ENCODE data around the gene HOXB4.

HOXB4 gene

DNA sequence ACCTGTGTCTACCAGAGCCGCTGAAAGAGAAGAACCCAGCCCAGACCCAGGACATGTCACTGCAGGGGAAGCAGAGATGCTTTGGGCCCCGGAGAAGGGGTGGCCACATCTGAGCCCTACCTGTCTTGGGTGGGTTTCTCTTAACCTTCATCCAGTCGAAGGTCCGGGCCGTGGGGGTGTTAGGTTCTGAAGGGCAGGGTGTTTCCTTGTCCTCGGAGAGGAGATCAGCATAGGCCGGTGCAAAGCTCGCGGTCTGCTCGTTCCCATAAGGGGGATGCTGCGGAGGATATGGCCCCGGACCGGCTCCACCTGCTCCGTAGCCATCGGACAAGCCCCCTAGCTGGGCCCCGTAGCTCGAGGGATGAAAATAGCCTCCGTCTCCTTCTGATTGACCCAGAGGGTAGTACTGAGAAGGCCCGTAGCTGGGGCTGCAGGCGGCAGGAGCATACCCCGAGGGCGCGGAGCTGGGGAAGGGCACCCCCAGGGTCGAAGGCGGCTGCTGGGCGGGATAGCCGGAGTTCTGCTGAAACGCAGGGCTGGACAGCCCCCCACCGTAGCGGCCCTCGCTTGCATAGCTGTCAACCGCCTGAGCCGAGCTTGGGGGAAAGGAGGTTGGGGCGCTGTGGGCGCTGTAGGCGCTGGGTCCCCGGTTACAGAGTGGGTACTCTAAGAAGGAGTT lies 47.8 kb downstream of the HOXB4 start:
- Histone ChIP-seq H3K36me3 (ENCODE audit: low read length) (no peaks in the 10 kb centered on the region), H3K27me3 (ENCODE audit: low read length) (no peaks in the 10 kb centered on the region), H3K4me2 (ENCODE audit: low read depth, low read length, poor library complexity, severe bottlenecking) (no peak overlapping the region), H3K9me3 (ENCODE audit: insufficient read depth, low read length) (no peaks in the 10 kb centered on the region), H3K4me3 (ENCODE audit: insufficient read depth, low read length, poor library complexity, severe bottlenecking) (no peak overlapping the region), H3F3A (ENCODE audit: insufficient read depth) (no peaks in the 10 kb centered on the region), H3K9ac (ENCODE audit: low read length) (no peak overlapping the region), H3K79me2 (ENCODE audit: insufficient read depth, low read length) (no peaks in the 10 kb centered on the region), H3K27ac (ENCODE audit: low read depth, low read length) (no peak overlapping the region), H3K9me2 (replicated peaks; ENCODE audit: insufficient read depth, low read length) (no peaks in the 10 kb centered on the region), H2AFZ (ENCODE audit: low read depth, low read length, severe bottlenecking) (no peak overlapping the region), H4K20me1 (ENCODE audit: low read depth, low read length) (no peaks in the 10 kb centered on the region)
- no peak for TF ChIP-seq CTCF (IDR thresholded peaks at IDR 0.05; ENCODE audit: insufficient read depth, low read length, poor library complexity, severe bottlenecking)
- no peak for TF ChIP-seq EZH2phosphoT487 (conservative IDR thresholded peaks at IDR 0.05; ENCODE audit: low read length)

DNA sequence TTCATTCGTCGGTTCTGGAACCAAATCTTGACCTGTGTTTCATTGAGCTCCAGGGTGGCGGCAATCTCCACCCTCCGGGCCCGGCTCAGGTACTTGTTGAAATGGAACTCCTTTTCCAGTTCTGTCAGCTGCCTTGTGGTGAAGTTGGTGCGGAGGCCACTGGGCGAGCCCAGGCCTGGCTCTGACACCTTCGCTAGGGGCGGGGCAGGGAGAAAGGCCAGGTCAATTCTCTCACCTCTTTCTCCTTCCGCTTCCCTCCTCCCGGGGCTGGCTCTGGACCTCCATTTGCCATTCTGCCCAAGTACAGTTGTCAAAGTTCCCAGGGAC lies 48.5 kb downstream of the HOXB4 start:
- Histone ChIP-seq H3K4me2 (ENCODE audit: low read depth, low read length, poor library complexity, severe bottlenecking) (no peak overlapping the region), H3K9me3 (ENCODE audit: insufficient read depth, low read length) (no peaks in the 10 kb centered on the region), H3K9ac (ENCODE audit: low read length) (no peak overlapping the region), H3K36me3 (ENCODE audit: low read length) (no peaks in the 10 kb centered on the region), H3K27me3 (ENCODE audit: low read length) (no peaks in the 10 kb centered on the region), H3K4me3 (ENCODE audit: insufficient read depth, low read length, poor library complexity, severe bottlenecking) (no peak overlapping the region), H3F3A (ENCODE audit: insufficient read depth) (no peaks in the 10 kb centered on the region), H3K9me2 (replicated peaks; ENCODE audit: insufficient read depth, low read length) (no peaks in the 10 kb centered on the region), H2AFZ (ENCODE audit: low read depth, low read length, severe bottlenecking) (no peak overlapping the region), H3K79me2 (ENCODE audit: insufficient read depth, low read length) (no peaks in the 10 kb centered on the region), H3K27ac (ENCODE audit: low read depth, low read length) (no peak overlapping the region), H4K20me1 (ENCODE audit: low read depth, low read length) (no peaks in the 10 kb centered on the region)
- no peak for TF ChIP-seq CTCF (IDR thresholded peaks at IDR 0.05; ENCODE audit: insufficient read depth, low read length, poor library complexity, severe bottlenecking)
- TF ChIP-seq EZH2phosphoT487 (conservative IDR thresholded peaks at IDR 0.05; ENCODE audit: low read length), result no peak

DNA sequence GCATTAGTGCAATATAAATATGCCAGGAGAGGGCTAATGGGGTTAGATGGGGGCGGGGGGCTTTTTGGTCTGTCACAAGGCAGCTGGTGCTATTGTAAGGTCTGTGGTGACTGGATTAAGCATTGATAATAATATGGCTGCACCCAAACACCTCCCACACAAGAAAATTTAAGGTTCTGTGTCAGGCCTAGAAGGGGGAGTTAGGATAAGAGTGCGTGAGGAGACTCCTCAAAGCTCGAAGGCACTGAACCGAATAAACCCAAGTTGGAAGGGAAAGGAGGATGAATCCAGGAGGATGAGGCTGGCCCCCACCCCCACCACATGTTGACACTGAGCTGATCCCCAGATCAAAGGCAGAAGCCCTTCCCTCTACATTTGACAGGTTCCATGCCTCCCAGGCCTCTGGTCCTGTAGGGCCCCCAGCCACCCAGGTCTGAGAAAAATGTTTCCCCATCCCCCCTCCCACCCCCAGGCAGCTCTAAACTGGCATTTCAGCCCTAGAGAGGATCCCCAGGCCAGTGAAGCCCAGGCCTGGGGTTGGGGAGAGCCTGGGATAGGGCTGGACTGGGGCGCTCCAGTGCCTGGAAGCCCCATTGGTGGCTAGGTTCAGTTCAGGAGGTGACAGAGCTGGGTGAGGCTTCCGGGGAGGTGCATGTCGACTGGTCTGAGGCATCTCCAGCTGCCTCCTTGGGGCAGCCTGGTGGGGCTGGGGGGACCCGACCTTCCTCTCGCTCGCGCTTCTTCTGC lies 49.0 kb downstream of the HOXB4 start:
- no peaks in the 10 kb centered on the region for H3K27me3 ChIP-seq (ENCODE audit: low read length)
- no peaks in the 10 kb centered on the region for H3K9me2 ChIP-seq (replicated peaks; ENCODE audit: insufficient read depth, low read length)
- H3K27ac ChIP-seq (ENCODE audit: low read depth, low read length), result no peak overlapping the region
- no peaks in the 10 kb centered on the region for H4K20me1 ChIP-seq (ENCODE audit: low read depth, low read length)
- no peak overlapping the region for H3K4me3 ChIP-seq (ENCODE audit: insufficient read depth, low read length, poor library complexity, severe bottlenecking)
- no peaks in the 10 kb centered on the region for H3F3A ChIP-seq (ENCODE audit: insufficient read depth)
- no peaks in the 10 kb centered on the region for H3K79me2 ChIP-seq (ENCODE audit: insufficient read depth, low read length)
- H3K9ac ChIP-seq (ENCODE audit: low read length), result no peak overlapping the region
- no peak overlapping the region for H2AFZ ChIP-seq (ENCODE audit: low read depth, low read length, severe bottlenecking)
- no peak overlapping the region for H3K4me2 ChIP-seq (ENCODE audit: low read depth, low read length, poor library complexity, severe bottlenecking)
- TF ChIP-seq EZH2phosphoT487 (conservative IDR thresholded peaks at IDR 0.05; ENCODE audit: low read length) (no peak), CTCF (IDR thresholded peaks at IDR 0.05; ENCODE audit: insufficient read depth, low read length, poor library complexity, severe bottlenecking) (no peak)
- H3K36me3 ChIP-seq (ENCODE audit: low read length), result no peaks in the 10 kb centered on the region
- H3K9me3 ChIP-seq (ENCODE audit: insufficient read depth, low read length), result no peaks in the 10 kb centered on the region
